DMS53 treated with DMSO at 0.1 percent for 48 hours (cell line): Measurements from ENCODE around the gene PDSS2.

Experiments
- DNase-seq: peaks from one replicate; lab custom pipeline; 2025; ENCODE audit not compliant: unreplicated experiment; lab: John Stamatoyannopoulos, UW

The PDSS2 gene

DNA sequence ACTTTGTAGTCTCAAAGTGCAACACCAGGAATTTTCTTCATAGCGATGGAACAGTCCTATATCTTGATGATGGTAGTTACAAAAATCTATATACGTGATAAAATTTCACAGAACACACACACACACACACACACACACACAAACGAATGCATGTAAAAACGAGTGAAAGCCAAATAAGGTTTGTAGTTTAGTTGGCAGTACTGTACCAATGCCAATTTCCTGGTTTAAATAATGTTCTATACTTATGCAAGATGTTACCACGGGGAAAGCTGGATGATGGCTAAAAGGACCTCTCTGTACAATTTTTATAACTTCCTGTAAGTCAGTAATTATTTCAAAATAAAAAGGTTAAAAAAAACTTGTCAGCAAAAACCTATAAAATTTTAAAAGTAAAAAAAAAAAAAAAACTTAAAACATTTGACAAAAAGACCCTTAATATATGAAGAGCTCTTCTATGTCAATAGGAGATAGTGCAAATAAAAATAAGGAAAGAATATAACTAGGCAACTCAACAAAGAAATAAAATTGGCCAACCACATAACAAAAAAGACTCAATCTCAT lies 37.6 kb downstream of the PDSS2 start:
- DNase-seq, result no peak

DNA sequence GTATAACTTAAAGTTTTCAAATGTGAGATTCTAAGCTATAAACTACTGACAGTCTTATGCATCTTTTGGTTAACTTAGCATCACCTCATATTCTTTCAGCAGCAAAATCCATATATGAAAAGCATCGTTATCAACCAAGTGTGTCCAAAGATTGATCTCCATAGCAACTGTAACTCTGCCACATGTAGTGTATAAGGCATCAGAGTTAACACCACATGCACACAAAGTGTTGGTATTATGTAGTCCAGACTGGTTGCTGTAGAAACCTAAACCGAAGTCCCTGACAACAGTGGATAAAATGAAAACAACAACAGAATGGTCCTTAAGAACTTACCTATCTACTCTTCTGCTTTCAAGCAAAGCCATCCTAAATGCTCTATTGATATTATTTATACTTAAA lies 39.6 kb downstream of the PDSS2 start:
- DNase-seq, result no peak

DNA sequence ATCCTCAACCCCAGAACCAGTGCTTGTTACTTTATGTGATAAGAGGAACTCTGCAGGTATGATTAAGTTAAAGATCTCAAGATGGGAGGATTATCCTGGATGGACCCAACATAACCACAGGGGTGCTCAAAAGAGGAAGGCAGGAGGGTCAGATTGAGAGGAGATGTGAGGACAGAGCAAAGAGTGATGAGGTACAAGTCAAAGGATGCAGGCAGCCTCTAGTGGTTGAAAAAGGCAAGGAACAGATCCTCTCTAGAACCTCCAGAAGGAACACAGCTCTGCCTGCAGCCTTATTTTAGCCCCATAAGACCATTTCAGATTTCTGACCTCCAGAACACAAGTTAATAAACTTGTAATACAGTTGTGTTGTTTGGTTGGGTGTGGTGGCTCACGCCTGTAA lies 41.2 kb downstream of the PDSS2 start:
- no peak for DNase-seq

DNA sequence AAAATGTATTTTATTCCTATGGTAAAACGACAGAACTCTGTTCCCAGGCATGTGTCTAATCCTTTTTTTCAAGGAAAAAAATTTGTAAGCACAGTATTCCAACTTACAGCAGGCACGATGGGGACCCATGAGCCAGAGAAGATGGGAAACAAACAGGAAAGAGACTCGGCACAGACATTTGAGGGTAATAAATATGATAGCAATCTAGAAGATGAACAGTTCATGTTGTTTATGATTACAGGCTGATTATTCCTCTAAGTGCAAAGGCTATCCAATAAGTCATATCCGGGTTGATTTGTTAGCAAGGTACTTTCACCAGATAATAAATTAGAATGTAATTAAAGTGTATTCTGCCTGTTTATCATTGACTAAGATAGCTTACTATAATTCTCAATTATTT lies 43.2 kb downstream of the PDSS2 start:
- DNase-seq, result no peak

DNA sequence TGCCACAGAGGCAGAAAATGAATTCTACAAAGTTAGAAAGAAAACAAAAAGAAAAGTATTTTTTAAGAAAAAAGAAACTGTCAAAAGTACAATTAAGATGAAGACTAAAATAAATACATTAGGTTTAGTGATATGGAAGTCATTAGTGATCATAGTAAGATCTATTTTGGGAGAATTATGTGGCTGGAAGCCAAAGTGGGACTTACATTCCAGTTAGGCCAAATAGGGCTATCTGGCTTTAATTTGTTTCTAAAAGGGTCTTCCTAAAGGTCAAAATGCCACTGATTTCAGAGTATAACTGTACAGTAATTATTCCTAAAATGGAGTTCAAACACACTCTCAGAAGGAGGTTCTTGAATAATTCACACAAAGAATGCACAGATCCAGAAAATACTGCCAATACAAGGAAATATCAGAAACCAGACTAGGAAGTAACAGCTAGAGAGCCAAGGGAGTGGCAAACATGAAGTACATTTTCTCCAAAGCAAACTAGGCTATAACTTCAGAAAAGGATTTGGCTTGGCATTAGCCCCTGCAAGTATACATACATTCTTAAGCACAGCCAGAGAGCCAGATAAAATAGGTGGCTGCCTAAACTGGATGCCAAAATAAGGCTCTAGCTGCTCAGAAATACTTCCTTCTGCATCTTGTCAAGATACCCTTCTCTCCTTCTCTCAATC lies 45.3 kb downstream of the PDSS2 start:
- no peak for DNase-seq

DNA sequence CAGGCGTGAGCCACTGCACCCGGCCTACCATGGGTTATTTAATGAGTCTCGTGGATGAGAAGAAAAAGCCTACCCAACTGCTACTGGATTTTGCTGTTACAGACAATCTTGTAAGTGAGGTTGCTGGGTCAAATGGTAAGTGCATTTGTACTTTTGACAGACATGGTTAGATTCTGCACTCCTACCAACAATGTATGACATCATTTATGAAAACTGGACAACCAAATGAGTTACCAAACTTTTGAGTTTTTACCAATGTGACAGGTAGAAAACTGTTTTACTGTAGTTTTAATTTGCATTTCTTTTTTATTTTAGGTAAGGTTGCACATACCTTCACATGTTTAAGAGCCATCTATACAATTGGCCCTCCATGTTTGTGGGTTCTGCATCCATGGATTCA lies 48.2 kb downstream of the PDSS2 start:
- no peak for DNase-seq

DNA sequence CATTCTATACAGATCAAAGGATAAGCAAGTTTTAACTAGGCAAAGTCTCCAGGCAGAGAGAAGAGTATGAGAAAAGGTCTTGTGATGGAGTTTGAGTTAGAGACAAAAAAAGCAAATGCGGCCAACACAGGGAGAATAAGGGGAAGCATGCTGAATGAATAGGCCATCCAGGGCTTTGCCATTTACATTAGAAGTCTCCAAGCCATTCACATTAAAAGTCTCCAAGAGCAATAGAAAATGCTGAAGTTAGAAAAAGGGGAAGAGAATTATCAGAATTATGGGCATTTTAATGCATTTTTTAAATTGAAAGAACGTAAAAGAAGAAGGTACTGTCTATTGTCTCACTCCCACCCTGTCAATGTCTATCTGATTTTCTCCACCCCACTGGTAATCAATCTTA lies 49.4 kb downstream of the PDSS2 start:
- no peak for DNase-seq

DNA sequence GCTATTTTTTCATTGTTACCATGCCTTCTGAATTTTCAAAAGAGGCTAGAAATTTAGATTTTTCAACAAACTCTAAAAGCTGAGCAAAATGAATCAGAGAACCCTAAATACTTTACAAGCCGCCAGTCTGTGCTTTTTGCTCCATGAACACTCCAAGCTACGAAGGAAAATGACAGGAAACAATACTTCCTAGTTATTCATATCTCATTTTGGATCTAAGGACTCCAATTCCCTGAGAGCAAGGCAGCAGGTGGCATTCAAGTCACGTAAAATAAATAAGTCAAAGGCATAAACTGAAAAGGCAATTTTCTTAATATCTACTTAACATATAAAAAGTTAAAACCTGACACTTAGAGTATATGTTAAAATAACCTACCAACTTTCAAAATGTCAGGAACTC lies 50.6 kb downstream of the PDSS2 start:
- no peak for DNase-seq

DNA sequence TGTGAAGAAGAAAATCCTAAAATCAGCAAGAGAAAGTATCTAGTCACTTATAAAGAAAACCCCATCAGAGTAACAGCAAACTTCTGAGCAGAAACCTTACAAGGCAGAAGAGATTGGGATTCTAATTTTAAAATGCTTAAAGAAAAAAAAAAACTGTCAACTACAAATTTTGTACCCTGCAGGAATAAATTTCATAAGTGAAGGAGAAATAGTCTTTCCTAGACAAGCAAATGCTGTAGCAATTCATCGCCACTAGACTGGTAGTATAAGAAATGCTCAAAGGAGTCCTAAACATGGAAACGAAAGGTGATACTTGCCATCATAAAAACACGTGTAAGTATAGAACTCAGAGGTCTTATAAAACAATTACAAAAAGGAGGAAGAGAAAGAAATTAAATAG lies 54.4 kb downstream of the PDSS2 start:
- no peak for DNase-seq

DNA sequence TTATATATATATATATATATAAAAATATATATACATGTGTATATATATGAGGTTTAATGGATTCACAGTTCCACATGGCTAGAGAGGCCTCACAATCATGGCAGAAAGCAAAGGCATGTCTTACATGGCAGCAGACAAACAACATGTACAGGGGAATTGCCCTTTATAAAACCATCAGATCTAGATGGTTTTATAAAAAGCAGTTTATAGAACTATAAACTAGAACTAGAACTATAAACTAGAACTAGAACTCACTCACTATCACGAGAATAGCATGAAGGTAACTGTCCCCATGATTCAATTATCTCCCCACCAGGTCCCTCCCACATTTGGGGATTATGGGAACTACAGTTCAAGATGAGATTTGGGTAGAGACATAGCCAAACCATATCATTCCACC lies 56.8 kb downstream of the PDSS2 start:
- no peak for DNase-seq

DNA sequence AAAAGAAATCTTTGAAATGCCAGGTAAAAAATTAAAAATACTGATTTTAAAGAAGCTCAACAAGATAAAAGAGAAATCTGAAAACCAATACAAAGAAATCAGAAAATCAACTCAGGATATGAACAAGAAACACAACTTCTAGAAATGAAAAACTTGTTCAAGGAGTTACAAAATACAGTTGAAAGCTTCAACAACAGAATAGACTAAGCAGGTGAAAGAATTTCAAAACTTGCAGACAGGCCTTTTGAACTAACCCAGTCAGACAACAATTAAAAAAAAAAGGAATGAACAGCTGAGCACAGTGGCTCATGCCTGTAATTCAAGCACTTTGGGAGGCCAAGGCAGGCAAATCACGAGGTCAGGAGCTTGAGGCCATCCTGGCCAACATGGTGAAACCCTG lies 57.8 kb downstream of the PDSS2 start:
- no peak for DNase-seq

DNA sequence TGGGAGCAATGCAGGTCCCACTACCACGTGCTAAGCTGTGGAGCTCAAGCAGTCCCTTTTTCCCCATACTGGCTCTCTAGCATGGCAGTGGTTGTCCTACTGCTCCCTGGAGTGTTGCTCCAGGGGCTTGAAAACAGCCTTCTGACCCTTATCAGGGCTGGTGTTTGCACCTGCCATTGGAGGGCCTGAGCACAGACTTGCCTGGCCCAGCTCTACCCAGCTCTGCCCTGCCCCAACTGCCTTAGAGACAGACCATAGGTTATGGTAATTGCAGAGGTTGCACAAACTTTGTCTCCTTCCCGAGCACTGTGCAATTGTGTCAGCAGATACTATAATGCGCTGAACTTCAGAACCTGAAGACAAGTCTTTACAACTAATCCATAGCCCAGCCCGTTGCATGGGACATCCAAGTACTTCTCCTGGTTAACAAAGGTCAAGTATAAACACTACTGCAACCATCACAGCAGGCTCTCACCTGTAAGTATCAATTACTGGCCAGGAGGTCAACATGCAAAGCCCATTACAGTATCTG lies 58.7 kb downstream of the PDSS2 start:
- no peak for DNase-seq

DNA sequence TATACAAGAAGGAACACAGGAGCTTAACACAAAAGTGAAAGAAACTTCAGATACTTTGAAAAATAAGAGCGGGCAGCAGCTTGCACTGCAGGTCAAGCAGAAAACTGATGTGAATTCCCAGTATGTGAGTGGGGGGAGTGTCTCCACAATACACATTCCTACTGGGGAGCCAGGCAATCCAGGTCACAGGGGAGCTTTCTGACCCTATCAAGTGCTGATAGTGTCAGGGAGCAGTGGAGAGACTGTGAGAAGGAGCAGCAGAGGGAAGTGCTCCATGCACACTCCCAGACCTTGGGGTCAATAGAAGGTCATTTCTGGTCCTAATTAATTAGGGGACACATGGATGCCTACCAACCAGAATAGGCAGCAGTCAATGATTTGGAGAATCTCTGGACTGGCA lies 59.4 kb downstream of the PDSS2 start:
- no peak for DNase-seq

DNA sequence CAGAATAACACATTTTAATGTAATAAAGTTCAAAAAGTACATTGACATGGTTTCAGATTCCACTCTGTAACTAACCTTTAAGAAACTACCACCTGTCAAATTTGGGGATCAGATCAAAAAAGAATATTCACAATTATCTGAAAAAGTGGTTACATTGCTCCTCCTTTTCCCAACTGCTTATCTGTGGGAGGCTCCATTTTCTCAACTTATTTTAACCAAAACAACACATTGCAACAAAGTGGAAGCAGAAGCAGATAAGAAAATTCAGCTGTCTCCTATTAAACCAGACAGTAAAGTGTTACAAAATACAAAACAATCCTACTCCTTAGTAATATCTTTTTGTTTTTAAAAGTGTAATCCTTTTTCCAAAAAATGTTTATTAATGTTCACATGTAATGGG lies 61.4 kb downstream of the PDSS2 start:
- DNase-seq, result no peak

DNA sequence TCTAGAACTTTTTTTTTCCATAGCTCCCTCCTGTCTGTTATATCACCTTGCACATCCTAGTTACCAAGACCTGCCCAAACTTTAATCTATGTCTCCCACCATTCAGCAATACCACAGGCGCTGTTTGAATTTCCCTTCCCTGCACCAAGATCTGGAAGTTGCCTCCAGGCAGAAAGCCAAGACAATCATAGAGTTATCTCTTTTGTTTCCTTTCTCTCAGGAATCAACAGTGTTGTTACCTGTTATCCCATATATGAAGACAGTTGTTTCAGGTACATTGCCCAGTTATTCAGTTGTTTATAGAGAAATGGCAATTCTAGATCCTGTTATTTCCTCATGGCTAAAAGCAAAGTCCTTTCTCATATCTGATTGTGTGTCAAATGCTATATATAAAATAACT lies 63.2 kb downstream of the PDSS2 start:
- no peak for DNase-seq

DNA sequence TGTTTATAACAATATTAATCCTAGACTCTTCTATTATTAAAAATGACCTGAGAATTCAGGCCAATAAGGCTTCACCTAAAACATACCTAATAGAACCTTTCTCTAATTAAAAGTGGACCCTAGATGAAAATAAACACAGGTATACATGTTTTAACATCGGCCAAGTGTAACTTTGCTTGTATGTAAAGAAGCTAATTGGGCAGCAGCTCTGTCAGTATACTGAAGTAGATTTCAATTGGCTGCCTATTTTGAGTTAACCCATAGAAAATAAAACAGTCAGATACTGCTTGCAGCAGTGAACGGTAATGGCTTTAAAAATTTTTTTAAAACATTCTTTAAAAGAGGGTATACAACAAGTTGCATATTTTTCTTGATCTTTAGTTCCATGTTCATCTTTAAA lies 67.3 kb downstream of the PDSS2 start:
- DNase-seq, result no peak

DNA sequence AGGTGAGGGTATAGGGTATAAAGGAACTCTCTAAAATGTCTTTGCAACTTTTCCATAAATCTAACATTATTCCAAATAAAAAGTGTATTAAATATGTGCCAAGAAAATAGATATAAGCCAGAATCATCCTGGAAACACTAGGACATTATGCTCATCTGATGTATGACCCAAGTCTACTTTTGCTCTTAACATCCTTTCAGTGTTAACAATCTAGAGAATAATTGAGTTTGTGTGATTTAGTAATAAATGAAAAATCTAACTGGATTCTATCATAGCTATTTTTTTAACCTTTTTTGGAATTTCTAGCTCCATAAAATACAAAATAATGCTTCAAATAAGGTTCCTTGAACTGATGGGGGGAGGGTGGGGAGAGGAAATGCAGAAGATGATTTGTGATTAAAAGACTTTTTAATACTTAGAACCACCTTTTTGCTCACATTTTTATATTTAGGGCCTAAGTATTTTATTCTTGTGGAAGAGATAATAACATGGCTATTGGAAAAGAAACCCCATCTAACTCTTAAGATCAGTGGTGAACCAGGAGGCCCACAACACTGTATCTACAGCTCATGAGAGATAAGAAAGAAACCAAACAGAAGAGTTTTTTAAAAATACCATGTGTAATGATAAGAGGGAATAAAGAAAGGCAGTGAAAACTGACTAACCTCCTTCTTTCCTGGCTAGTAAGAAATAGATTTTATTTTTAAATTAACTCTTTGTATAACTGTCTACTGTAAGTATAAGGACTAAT lies 68.5 kb downstream of the PDSS2 start:
- DNase-seq, result no peak

DNA sequence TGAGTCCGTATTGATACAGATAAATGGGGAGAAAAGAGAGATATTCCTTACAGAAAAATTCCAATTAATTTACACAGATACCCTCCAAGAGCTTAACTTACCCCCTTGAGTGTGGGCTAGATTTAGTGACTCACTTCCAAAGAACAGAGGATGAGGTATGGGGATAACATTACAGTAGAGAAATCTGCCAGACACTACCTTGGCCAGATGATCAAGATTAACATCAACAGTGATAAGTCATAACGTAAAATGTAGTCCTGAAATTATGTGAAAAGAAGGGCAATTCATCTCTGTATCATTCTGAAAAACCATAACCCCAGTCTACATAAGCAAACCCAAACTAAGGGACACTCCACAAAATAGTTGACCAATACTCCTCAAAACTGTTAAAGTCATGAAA lies 69.3 kb downstream of the PDSS2 start:
- no peak for DNase-seq

DNA sequence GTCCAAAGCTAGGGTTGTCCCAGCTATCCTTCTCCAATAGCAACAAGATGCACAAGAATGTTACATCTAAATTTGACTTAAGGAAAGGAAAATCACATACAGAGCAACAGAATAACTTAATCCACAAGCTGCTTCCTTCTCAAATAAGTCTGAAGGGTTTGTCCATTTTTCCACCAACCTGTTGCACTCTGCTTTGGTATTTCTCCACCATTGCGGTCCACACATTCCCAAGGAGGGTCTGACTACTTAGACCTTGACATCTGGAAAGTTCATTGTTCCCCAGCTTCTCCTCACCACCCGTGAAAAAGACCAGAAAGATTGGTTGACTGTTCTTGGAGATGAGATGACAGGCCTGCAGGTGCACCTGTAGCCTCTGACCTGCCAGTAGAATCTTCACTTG lies 72.5 kb downstream of the PDSS2 start:
- DNase-seq, result no peak

DNA sequence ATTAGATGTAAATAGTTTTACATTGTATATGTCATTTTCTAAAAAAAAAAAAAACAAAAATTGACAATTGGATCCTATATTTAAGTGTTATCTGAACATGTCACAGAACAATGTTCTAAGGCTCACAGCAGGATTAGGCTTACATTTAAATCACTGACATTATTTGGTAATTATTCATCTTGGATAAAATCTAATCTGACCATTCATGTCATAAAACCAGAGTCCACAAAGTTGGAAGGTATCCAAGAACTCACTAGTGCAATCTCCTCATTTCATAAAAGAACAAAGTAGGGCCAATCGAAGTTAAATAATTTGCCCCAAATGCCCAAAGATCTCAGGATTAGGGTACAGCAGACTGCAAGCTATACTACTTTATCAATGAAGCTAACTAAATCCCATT lies 73.0 kb downstream of the PDSS2 start:
- DNase-seq, result no peak

DNA sequence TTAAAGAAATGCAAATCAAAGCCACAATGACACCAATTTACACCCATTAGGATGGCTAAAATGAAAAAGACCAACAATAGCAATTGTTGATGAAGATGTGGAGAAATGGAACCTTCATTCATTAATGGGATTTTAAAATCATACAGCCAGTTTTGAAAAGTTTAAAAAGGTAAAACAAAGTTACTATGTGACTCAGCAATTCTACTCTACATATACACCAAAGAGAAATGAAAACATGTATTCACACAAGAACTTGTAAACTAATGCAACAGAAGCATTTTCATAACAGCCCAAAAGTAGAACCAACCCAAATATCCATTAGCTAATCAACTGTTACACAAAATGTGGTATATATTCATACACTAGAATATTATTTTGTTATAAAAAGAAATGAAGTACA lies 75.7 kb downstream of the PDSS2 start:
- no peak for DNase-seq

DNA sequence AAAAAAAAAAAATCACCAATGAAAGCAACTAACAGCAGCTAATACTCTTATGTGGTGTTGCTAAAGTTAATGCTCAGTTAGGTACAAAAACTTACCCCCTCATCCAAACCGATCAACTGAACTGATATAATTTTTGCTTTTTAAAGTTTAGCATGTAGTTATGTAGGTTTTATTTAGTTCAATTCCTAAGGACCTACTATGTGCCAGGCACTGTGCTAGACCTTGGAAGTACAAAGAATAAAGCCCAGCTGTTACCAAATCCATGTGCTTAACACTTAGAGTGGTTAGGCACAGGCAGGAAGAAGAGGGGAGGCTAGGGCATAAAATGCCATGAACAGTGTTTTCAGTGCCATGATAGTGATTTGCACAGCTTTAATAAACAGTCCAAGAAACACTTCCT lies 85.1 kb downstream of the PDSS2 start:
- DNase-seq, result no peak
